Pancreas (tissue), 10 donors: Measurements from ENCODE around the gene CD300C. TPM values are rescaled to one million over a fixed set of nuclear protein-coding genes. Genes with fewer than 3 reads are reported as not detected.

Experiments used
- ATAC-seq, 4 donors: fragments of 200-7000 bp; cut with Tn5 transposase; one replicate each; pipeline versions ENCODE4 v1.8.0 to v1.9.1; 2020; ENCODE audit warnings: mild to moderate bottlenecking in 4 of 4, moderate library complexity in 4 of 4
- DNase-seq, 6 donors: peaks; one replicate each; pipeline ENCODE4 v3.0.0-alpha.2; 2020
- FAIRE-seq: peaks from 2 replicates; lab custom pipeline; 2012; peaks lifted over from hg19 to GRCh38; lab: Jason Lieb, UNC
- H3K27ac ChIP-seq, 4 donors: fragments of 200-600 bp; sonication (generic); 1 replicate in 3 of 4; 2 replicates in 1 of 4; pipeline versions ENCODE4 v1.5.0 to v1.8.0; 2020
- H3K27me3 ChIP-seq, 4 donors: fragments of 200-600 bp; one replicate each; pipeline ENCODE4 v1.8.0; 2021
- H3K36me3 ChIP-seq, 3 donors: fragments of 200-600 bp; sonication (generic) in 1 of 3; one replicate each; pipeline versions ENCODE4 v1.5.0 to v1.8.0; 2020 to 2021
- H3K4me1 ChIP-seq, 3 donors: fragments of 200-600 bp; one replicate each; pipeline ENCODE4 v1.8.0; 2021
- H3K4me3 ChIP-seq, 4 donors: fragments of 200-600 bp; sonication (generic) in 2 of 4; one replicate each; pipeline versions ENCODE4 v1.5.0 to v1.8.0; 2020 to 2021
- H3K9me3 ChIP-seq, 4 donors: fragments of 200-600 bp; one replicate each; pipeline ENCODE4 v1.8.0; 2021
- WGBS, 2 donors: extraction: QIAGEN DNeasy Blood & Tissue Kit; methylation state at CpG; one replicate each; pipeline ENCODE4 v1.1.7; 2013; 5-methylcytosine and 5-hydroxymethylcytosine counted together
- intact Hi-C, 3 donors: fragments of 100-400 bp; cut with DNase I; formaldehyde crosslinking; loops; one replicate each; pipeline versions ENCODE4 v1.11.1 to v1.14.2; 2022
- polyA plus RNA-seq, 2 donors: library from polyadenylated mRNA; stranded (reverse); fragments of 200-250 nt; gene quantifications; one replicate each; pipeline ENCODE4 v1.2.3, GENCODE V29; 2013
- total RNA-seq, 6 donors: library from RNA; stranded (reverse); fragmentation: NEBNext Ultra II Directional in 4 of 6; extraction: Animal tissue kit (Norgen Biotek cat#: 25700) in 4 of 6; gene quantifications; one replicate each; pipeline versions ENCODE4 v1.2.1 to v1.2.4, GENCODE V29; 2021 to 2023
- TF ChIP-seq, protein P1 (sequence below), 4 donors: fragments of 200-600 bp; sonication (generic) in 3 of 4; IDR thresholded peaks; one replicate each; pipeline versions ENCODE4 v1.5.0 to v1.8.0; 2021; ENCODE audit warnings: antibody characterized with exemption in 4 of 4
- donor health status: healthy with polysubstance abuse.
- donor health status: DM: no; HTN: no; CAD: no; lungs with moderate emphysema.
- donor health status: DM: no; HTN: no; CAD: no.
- donor health status: control.
- donor health status: control.
- donor health status: Bipolar disorder and iron deficiency.
- donor health status: DM: yes; HTN: yes; CAD: no.
- donor health status: DM: no; HTN: no; CAD: no.
- donor health status: DM: no; HTN: no; CAD: no.
- donor health status: DM: yes; HTN: yes; CAD: no.

CD300C gene
- total and polyA plus RNA-seq, 8 donors: 0.19 to 1.5 (median 0.22) TPM; not detected in 1

DNA sequence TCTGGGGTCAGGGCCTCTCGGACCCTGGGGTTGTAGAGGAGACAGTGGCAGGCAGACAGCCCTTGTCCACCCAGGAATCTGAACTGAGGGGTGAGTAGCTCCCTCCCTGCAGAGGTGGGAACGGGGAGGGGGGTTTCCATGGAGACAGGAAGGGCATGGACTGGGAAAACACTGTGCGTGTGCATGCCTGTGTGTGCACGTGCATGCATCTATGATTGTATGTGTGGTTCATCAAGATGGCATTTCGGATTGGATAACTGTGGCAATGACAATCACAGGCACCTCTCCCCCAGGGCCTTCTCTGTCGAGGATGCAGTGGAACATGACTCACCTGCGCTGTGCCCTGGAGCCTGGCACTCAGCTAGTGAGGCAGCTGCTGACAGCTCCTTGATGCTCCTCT lies 6.1 kb upstream of the CD300C start:
- 31 to 53% methylated on average over 7 of the region's 7 CpGs for WGBS, 2 donors
- Histone ChIP-seq H3K4me1 (no peaks in the 10 kb centered on the region), H3K9me3 (no peaks in the 10 kb centered on the region), H3K27me3 (no peaks in the 10 kb centered on the region), H3K36me3 (no peaks in the 10 kb centered on the region), H3K27ac (no peak overlapping the region), H3K4me3 (no peak overlapping the region)
- ATAC-seq: no peak
- no peak for DNase-seq
- TF ChIP-seq, protein P1, sequence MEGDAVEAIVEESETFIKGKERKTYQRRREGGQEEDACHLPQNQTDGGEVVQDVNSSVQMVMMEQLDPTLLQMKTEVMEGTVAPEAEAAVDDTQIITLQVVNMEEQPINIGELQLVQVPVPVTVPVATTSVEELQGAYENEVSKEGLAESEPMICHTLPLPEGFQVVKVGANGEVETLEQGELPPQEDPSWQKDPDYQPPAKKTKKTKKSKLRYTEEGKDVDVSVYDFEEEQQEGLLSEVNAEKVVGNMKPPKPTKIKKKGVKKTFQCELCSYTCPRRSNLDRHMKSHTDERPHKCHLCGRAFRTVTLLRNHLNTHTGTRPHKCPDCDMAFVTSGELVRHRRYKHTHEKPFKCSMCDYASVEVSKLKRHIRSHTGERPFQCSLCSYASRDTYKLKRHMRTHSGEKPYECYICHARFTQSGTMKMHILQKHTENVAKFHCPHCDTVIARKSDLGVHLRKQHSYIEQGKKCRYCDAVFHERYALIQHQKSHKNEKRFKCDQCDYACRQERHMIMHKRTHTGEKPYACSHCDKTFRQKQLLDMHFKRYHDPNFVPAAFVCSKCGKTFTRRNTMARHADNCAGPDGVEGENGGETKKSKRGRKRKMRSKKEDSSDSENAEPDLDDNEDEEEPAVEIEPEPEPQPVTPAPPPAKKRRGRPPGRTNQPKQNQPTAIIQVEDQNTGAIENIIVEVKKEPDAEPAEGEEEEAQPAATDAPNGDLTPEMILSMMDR (IDR thresholded peaks at IDR 0.05): no peak
- intact Hi-C loops: no loop called here
- no peak for FAIRE-seq

DNA sequence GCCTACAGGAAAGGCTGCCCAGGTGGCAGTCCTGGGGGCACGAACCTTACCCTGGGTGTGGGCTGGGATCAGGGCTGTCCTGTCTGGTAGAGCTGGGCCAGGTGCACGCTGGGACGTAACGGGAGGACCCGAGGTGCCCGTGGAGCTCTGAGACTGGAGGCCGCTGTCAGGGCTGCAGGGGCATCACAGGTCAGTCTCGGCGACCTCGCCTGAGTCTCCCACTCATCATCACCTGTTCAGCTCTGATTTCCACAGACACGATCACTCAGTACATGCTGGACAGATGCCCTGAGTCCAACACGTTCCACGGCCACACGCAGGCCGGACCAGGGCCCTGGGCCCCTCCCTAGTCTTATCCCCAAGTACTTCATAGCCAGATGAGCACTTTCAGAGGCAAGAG lies 4.7 kb upstream of the CD300C start:
- no peaks in the 10 kb centered on the region for H3K36me3 ChIP-seq
- ATAC-seq (no peak), DNase-seq (no peak), FAIRE-seq (no peak)
- intact Hi-C loops: no loop called here
- no peak overlapping the region for H3K27ac ChIP-seq
- no peaks in the 10 kb centered on the region for H3K27me3 ChIP-seq
- H3K9me3 ChIP-seq: no peaks in the 10 kb centered on the region
- TF ChIP-seq, protein P1 (IDR thresholded peaks at IDR 0.05): no peak
- no peak overlapping the region for H3K4me3 ChIP-seq
- WGBS, 2 donors: 57 to 74% methylated on average over 15 of the region's 15 CpGs
- H3K4me1 ChIP-seq: no peaks in the 10 kb centered on the region

DNA sequence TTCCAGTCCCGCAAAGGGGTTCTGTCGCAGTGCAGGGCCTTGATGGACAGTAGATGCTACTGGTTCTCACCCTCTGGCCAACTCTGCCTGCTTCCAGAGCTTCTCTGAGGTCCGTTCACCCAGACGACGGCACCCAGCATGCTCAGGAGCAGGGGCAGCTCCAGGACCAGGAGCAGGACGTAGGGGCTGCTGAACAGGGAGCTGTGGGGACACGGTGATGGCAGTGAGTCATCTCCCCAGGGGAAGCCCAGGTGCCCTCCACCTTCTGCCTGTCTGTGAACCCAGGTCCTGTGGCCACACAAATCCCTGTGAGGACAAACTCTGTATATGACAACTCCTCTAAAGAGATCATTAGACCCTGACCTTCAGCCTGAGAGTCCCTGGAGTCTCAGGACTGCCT lies 3.4 kb upstream of the CD300C start:
- Histone ChIP-seq H3K27ac (no peak overlapping the region), H3K36me3 (no peaks in the 10 kb centered on the region), H3K9me3 (no peaks in the 10 kb centered on the region), H3K27me3 (no peaks in the 10 kb centered on the region), H3K4me1 (no peaks in the 10 kb centered on the region), H3K4me3 (no peak overlapping the region)
- no peak for ATAC-seq
- intact Hi-C loops: no loop called here
- TF ChIP-seq, protein P1 (IDR thresholded peaks at IDR 0.05): no peak
- peak in 1 of 6 donors; percentile 26 for DNase-seq
- WGBS, 2 donors: 54 to 56% methylated on average over 7 of the region's 7 CpGs
- FAIRE-seq: no peak

DNA sequence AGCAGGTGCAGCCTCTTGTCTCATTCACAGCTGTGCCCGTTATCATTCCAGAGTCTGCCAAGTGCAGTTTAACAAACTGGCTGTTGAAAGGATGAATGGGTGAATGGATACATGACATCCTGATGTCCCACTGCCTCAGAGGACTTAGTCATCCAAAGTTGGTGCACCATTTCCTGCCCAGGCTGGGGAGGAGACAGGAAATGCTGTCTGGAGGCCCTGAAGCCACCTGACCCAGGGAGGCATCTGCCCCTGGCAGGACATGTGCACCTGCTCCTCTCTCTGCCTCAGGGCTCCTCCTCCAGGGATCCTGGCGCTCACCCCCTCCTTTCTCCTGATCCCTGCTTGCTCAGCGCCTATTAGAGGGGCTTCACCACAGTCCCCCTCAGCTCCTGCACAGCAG lies 1.8 kb upstream of the CD300C start:
- peak in 1 of 6 donors; percentile 30 for DNase-seq
- intact Hi-C loops: no loop called here
- 55 to 76% methylated on average over 3 of the region's 3 CpGs for WGBS, 2 donors
- Histone ChIP-seq H3K9me3 (no peaks in the 10 kb centered on the region), H3K4me1 (no peaks in the 10 kb centered on the region), H3K27me3 (no peaks in the 10 kb centered on the region), H3K27ac (no peak overlapping the region), H3K36me3 (no peaks in the 10 kb centered on the region), H3K4me3 (no peak overlapping the region)
- no peak for ATAC-seq
- no peak for FAIRE-seq
- TF ChIP-seq, protein P1 (IDR thresholded peaks at IDR 0.05): no peak

DNA sequence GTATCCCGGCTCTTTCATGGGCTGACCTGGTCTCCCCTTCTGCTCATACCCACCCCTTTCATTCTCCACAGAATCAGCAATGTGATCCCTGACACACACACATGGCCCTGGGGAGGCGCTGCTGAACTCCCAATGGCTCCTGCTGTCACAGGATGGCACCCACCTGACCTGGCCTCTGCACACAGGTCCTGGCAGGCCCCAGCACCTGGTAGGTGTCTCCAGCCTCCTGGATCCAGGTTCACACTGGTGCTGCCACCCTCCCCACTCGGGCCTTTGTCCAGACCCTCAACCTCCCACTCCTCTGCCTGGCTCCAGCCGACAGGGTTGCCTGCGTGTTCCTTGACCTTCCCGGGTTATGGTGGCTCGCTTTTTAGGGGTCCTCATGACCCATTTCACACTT lies 1.3 kb upstream of the CD300C start:
- Histone ChIP-seq H3K36me3 (no peaks in the 10 kb centered on the region), H3K9me3 (no peaks in the 10 kb centered on the region), H3K4me3 (no peak overlapping the region), H3K4me1 (no peaks in the 10 kb centered on the region), H3K27me3 (no peaks in the 10 kb centered on the region), H3K27ac (no peak overlapping the region)
- intact Hi-C loops: no loop called here
- TF ChIP-seq, protein P1 (IDR thresholded peaks at IDR 0.05): no peak
- no peak for ATAC-seq
- FAIRE-seq: no peak
- DNase-seq: peak in 1 of 6 donors; percentile 27
- 71 to 76% methylated on average over 7 of the region's 7 CpGs for WGBS, 2 donors
